ENCODE measurements around the gene MEGF8.

The MEGF8 gene

GRCh38 chr19:42370626-42371175, 45.3 kb downstream of the MEGF8 start:
- peak overlapping the region; percentile 9; the same call in 1 of the 2 replicates for H3K27ac ChIP-seq
- H3K4me2 ChIP-seq: no peak overlapping the region; the same call in 1 of the 2 replicates
- no peak overlapping the region for H3K4me3 ChIP-seq
- H3K9ac ChIP-seq: no peak overlapping the region
- H3K36me3 ChIP-seq: peaks cover 39% of the 10 kb centered on the region
- no peak for TF ChIP-seq Cebpa-rat (IDR thresholded peaks at IDR 0.05)
- no peaks in the 10 kb centered on the region for H3K27me3 ChIP-seq
- no peaks in the 10 kb centered on the region for H4K20me1 ChIP-seq
- no peaks in the 10 kb centered on the region for H3K9me3 ChIP-seq
- peaks cover 29% of the 10 kb centered on the region for H3K4me1 ChIP-seq

- peaks cover 31% of the 10 kb centered on the region for H3K36me3 ChIP-seq
- no peaks in the 10 kb centered on the region for H4K20me1 ChIP-seq
- no peak overlapping the region for H3K27ac ChIP-seq
- H3K4me2 ChIP-seq: no peak overlapping the region
- TF ChIP-seq Cebpa-rat (IDR thresholded peaks at IDR 0.05): no peak
- no peak overlapping the region for H3K4me3 ChIP-seq
- no peaks in the 10 kb centered on the region for H3K27me3 ChIP-seq
- peaks cover 7% of the 10 kb centered on the region for H3K4me1 ChIP-seq
- H3K9me3 ChIP-seq: no peaks in the 10 kb centered on the region
- H3K9ac ChIP-seq: no peak overlapping the region
Measured at GRCh38 chr19:42374826-42375376, 49.5 kb downstream of the MEGF8 start.

GRCh38 chr19:42375415-42376176, 50.2 kb downstream of the MEGF8 start:
- H3K4me3 ChIP-seq: no peak overlapping the region
- H3K4me2 ChIP-seq: no peak overlapping the region
- no peak overlapping the region for H3K9ac ChIP-seq
- H3K9me3 ChIP-seq: no peaks in the 10 kb centered on the region
- H3K27ac ChIP-seq: no peak overlapping the region
- H3K4me1 ChIP-seq: peaks cover under 1% of the 10 kb centered on the region
- H3K36me3 ChIP-seq: peaks cover 31% of the 10 kb centered on the region
- no peak for TF ChIP-seq Cebpa-rat (IDR thresholded peaks at IDR 0.05)
- no peaks in the 10 kb centered on the region for H4K20me1 ChIP-seq
- H3K27me3 ChIP-seq: no peaks in the 10 kb centered on the region

DNA sequence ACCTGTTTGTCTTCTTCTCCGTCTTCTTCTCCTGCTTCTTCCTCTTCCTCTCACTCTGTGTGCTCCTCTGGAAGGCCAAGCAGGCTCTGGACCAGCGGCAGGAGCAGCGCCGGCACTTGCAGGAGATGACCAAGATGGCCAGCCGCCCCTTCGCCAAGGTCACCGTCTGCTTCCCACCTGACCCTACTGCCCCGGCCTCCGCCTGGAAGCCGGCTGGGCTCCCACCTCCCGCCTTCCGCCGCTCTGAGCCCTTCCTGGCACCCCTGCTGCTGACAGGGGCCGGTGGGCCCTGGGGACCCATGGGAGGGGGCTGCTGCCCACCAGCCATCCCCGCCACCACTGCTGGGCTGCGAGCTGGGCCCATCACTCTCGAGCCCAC, 50.7 kb downstream of the MEGF8 start:
- Histone ChIP-seq H3K27me3 (no peaks in the 10 kb centered on the region), H4K20me1 (no peaks in the 10 kb centered on the region), H3K9me3 (no peaks in the 10 kb centered on the region), H3K4me2 (no peak overlapping the region), H3K4me1 (no peaks in the 10 kb centered on the region), H3K9ac (no peak overlapping the region), H3K4me3 (no peak overlapping the region), H3K27ac (no peak overlapping the region), H3K36me3 (peaks cover 26% of the 10 kb centered on the region)
- no peak for TF ChIP-seq Cebpa-rat (IDR thresholded peaks at IDR 0.05)

DNA sequence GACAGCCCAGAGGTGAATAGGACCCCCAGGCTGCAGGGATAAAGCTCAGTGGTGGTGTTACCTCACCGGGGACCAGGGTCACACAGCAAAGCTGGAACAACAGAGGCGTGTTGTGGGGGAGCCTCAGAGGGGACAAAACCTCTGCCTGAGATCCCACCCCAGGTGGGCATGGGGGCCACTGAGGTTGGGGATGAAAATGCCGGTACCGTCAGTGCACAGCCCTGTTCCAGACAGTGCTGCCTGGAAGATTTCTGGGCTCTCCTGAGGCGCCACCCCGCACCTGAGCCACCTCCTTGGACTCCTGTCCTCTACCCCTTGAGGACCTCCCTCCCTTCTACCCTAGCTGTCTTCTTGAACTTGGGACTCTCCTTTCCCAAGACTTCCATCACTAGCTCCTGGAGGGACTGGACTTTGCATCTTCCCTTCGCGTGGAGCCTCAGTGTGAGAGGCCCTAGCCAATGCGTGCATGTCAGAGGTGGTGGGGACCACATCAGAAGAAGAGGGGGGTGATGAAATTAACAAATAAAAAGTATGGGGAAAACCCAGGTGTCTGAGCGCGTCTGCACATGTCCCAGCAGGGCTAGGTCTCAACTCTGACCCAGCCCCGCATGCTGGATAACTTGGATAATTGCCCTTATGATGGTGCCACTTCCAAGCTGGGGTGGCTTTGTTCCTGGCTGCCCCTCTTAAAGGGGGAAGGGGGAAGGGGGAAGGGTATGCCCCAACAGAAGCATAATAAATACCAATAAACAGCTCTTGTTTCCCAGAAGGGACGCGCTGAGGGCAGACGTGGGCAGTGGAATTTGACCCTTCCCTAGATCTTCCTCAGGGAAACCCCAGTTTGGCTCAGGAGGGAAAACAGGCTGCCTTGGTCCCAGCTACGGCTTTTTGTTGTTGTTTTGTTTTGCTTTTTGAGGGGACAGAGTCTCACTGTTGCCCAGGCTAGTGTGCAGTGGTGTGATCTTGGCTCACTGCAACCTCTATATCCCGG, 53.1 kb downstream of the MEGF8 start:
- no peaks in the 10 kb centered on the region for H3K27me3 ChIP-seq

GRCh38 chr19:42380155-42380554, 54.7 kb downstream of the MEGF8 start:
- H3K4me3 ChIP-seq: no peak overlapping the region
- H4K20me1 ChIP-seq: no peaks in the 10 kb centered on the region
- H3K9me3 ChIP-seq: no peaks in the 10 kb centered on the region
- H3K4me2 ChIP-seq: no peak overlapping the region
- peaks cover 15% of the 10 kb centered on the region for H3K4me1 ChIP-seq
- H3K27me3 ChIP-seq: no peaks in the 10 kb centered on the region
- no peak for TF ChIP-seq Cebpa-rat (IDR thresholded peaks at IDR 0.05)
- no peak overlapping the region for H3K27ac ChIP-seq
- peaks cover 13% of the 10 kb centered on the region for H3K36me3 ChIP-seq
- no peak overlapping the region for H3K9ac ChIP-seq

More for the DNA sequence above, 53.1 kb downstream of the MEGF8 start:
- Histone ChIP-seq H3K4me2 (no peak overlapping the region), H4K20me1 (no peaks in the 10 kb centered on the region), H3K4me1 (peaks cover 9% of the 10 kb centered on the region), H3K4me3 (no peak overlapping the region), H3K9ac (no peak overlapping the region), H3K36me3 (peaks cover 22% of the 10 kb centered on the region), H3K9me3 (no peaks in the 10 kb centered on the region), H3K27ac (no peak overlapping the region)
- TF ChIP-seq Cebpa-rat (IDR thresholded peaks at IDR 0.05): no peak

DNA sequence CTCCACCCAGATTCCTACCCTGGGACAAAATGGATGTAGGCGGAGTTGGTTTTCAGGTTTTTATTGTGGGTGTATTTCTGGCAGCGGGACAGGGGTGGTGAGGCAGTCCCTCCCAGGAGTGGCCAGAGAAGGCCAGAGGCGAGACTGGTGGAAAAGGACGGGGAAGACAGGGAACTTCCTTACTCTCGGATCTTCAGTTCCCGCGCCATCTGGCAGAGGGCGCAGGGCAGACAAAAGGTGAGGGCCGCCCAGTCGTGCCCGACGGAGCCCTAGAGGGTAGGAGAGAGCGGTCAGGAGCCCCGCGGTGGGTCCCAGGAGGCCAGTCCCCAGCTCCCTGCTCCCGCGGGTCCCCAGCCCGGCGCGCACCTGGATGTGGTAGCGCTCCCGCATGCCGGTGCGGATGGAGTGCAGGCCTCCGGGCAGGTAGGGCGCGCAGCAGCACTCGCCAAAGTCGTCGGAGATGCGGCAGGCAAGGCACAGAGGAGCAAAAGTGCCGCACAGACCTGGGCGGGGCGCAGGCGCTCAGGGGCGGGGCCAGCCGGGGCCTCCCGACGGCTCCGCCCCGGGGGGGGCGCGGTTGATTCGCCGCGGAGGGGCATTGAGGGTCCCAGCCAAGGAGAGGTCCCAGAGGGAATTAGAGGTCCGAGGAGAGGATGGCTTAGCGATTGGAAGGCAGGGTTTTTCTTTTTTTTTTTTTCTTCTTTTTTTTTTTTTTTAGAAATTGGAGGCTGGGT, 61.7 kb downstream of the MEGF8 start:
- H3K9ac ChIP-seq: peak overlapping the region; percentile 71
- no peak for TF ChIP-seq Cebpa-rat (IDR thresholded peaks at IDR 0.05)
- H3K4me3 ChIP-seq: peak overlapping the region; percentile 68

DNA sequence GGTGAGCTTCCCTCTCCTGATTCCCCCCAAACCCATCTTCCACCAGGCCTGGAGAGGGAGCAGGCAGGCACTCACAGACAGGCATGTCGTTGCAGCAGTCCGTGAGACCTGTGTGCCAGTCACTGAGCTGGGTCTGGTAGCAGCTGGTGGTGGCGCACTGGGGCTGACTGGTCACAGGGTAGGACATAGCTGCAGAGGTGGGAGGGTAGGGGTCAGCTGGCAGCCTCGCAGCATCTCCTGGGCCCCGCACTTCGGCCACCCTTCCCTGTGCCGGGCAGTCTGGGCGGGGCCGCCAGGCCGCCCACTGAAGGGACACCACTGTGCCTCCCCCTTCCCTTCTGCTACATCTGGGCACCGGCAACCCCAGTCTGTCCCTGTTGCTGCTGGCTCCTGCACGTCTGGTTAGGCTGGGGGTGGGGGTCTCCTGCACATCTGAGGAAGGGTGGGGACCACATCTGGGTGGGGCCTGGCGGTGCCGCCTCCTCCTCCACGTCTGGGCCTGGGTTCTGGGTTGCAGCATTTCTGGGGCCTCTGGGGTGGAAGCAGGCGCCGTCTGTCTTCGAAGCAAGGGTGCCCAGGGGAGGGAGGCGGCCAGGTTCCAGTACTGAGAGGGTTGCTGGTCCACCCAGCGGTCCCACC, 63.5 kb downstream of the MEGF8 start:
- Histone ChIP-seq H3K4me3 (no peak overlapping the region), H4K20me1 (no peaks in the 10 kb centered on the region), H3K36me3 (no peaks in the 10 kb centered on the region), H3K4me2 (no peak overlapping the region), H3K9ac (no peak overlapping the region), H3K9me3 (no peaks in the 10 kb centered on the region), H3K27ac (no peak overlapping the region), H3K4me1 (peaks cover 17% of the 10 kb centered on the region), H3K27me3 (peaks cover 27% of the 10 kb centered on the region)
- no peak for TF ChIP-seq Cebpa-rat (IDR thresholded peaks at IDR 0.05)

More for the DNA sequence above, 61.7 kb downstream of the MEGF8 start:
- H3K4me2 ChIP-seq: peak overlapping the region; percentile 86
- no peaks in the 10 kb centered on the region for H3K36me3 ChIP-seq
- H3K9me3 ChIP-seq: no peaks in the 10 kb centered on the region
- peaks cover 30% of the 10 kb centered on the region for H3K4me1 ChIP-seq
- no peaks in the 10 kb centered on the region for H4K20me1 ChIP-seq
- peak overlapping the region; percentile 65 for H3K27ac ChIP-seq
- H3K27me3 ChIP-seq: peaks cover 26% of the 10 kb centered on the region

All from BLaER1 (cell line).